DMS 273 (cell line): Measurements from ENCODE around the gene NPPC.
"Not testable (repeated sequence)": the region's sequence is repeated elsewhere in the genome, so short reads cannot be mapped to it uniquely, and the experiment has no call there.

Experiments
- DNase-seq: peaks from one replicate; lab custom pipeline; 2025; ENCODE audit not compliant: unreplicated experiment; lab: John Stamatoyannopoulos, UW

NPPC gene

GRCh38 chr2:231926180-231926741 lies at the start of gene NPPC:
Gene NPPC, minus strand, starts transcription at chr2:231926396. Its CDS starts 147 bp downstream, at chr2:231926249.
- peak; percentile 94 for DNase-seq

- no peak for DNase-seq
Observed at GRCh38 chr2:231975001-231975400, 48.8 kb upstream of the NPPC start.

DNA sequence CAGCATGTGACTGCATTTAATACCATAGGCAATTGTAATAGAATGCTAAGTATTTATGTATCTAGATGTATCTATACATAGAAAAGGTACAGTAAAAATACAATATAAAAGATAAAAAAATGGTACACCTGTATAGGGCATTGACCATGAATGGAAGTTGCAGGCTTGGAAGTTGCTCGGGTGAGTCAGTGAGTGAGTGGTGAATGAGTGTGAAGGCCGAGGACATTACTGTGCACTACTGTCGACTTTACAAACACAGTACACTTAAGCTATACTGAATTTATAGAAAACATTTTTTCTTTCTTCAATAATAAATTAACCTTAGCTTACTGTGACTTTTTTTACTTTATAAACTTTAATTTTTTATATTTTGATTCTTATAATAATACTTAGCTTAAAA lies 44.3 kb upstream of the NPPC start:
- DNase-seq: no peak

DNA sequence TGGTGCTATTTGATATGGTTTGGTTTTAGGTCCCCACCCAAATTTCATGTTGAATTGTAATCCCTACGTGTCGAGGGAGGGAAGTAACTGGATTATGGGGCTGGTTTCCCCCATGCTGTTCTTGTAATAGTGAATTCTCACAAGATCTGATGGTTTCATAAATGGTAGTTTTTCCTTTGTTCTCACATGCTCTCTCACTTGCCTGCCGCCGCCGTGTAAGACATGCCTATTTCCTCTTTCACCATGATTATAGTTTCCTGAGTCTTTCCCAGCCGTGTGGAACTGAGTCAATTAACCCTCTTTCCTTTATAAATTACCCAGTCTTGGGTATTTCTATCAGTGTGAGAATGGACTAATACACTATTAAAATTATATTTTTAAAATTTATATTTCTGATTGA lies 42.6 kb upstream of the NPPC start:
- DNase-seq: no peak

GRCh38 chr2:231966886-231967285 lies 40.7 kb upstream of the NPPC start:
- DNase-seq: no peak

GRCh38 chr2:231965102-231965501 lies 38.9 kb upstream of the NPPC start:
- DNase-seq: peak; percentile 15

DNA sequence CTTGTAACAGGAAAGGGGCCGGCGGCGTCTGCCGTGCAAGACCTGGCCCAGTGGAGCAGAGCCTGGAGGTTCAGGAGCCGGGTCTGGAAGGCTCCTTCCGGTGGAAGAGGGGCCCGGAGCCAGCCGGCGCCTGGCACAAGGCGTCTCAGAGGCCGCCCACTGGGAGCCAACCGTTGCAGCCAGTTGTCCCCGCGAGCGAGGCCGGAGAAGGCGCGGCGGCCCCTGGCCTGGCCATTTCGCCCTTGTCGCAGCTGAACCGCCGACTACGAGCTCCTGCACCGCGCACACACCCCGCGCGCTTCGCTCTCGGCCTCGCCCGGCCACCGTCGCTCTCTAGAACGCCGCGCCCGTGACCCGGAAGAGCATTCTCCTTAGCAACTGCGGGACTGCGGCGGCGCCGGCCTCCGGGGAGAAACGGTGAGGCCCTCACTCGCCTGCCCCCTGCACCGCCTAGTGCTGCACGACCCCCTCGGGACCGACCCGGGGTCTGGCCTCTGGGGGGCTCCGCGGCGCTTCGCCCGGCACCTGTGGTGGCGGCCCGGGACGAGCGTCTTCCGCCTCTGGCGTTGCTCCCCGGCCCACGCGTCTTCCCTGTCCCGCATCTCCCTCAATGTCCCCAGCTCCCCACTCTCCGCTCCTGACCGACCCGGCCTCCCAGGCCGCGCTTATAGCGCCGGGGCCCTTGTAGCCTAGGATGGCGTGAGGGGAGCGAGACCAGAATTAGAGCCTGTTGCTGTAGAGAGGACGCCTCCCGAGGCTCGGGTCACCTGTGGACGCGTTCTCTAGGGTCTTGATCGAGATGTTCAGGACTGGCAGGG lies 35.4 kb upstream of the NPPC start, which contains the start of gene DIS3L2:
TSS of gene DIS3L2 (plus strand) at position 365 of the 818 bp plus-strand sequence. CDS start 53,215 bp downstream, outside the sequence.
- DNase-seq: peak; percentile 91

DNA sequence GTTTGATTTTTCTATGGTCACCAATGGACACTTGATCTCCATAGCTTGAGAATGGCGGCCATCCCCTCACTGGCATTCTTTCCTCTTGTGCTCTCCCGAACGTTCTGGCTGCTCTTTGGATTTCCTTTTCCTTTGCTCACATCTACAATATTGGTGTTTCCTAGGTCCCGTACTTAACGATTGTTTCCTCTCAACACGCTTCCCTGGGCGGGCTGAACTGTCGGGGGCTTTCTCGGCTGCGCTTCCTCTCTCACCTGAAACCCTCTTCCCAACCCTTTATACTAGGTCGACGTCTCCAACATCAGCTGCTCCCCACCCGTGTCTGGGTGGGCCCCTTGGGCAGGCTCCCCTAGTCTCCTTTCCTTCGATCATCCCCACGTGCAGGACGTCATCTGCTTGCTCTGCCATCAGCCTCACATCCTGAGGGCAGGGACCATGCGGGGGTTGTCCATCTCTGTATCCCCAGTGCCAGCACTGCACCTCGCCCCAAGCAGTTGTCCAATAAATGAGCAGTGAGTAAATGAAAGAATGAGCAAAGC lies 34.7 kb upstream of the NPPC start:
- DNase-seq: no peak

- no peak for DNase-seq
Observed at GRCh38 chr2:231957913-231958763, 31.9 kb upstream of the NPPC start.

DNA sequence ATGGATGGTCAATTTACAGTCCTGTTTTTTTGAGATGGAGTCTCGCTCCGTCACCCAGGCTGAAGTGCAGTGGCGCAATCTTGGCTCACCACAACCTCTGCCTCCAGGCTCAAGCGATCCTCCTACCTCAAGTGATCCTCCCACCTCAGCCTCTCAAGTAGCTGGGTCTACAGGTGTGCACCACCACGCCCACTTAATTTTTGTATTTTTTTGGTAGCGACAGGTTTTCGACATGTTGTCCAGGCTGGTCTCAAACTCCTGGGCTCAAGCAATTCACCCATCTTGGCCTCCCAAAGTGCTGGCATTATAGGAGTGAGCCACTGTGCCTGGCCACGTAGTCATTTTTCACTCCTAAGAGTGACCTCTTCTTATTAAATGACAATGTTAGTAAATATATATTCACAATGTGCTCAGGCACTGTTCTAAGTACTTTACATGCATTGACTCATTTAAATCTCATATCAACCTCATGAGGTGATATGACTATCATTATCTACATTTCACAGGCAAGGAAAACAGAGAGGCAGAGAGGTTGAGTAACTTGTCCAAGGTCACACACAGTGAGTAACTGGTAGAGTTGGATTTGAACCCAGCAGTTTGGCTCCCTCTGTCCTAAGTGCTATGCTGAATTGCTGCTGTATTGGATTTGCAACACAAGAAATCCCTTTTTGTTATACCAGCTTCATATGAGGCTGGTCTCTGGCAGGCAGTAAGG lies 29.7 kb upstream of the NPPC start:
- DNase-seq: no peak

- DNase-seq: no peak
Observed at GRCh38 chr2:231951452-231952035, 25.3 kb upstream of the NPPC start.

DNA sequence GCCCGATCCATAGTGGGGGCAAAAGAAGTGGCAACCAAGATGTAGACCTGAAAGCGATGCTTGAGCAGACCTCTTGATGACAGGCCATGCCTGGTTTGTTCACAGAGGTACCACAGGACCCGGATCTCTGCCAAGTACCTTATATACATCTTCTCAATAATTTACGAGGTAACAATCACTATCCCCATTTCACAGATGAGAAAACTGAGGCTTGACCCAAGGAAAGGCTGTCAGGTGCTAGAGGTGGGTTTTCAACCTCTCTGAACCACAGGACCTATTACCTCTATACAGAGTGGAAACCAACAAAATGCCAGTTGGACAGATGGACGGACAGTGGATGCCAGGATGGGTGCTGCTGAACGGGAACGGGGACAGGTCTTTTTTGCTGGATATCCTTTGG lies 21.5 kb upstream of the NPPC start:
- no peak for DNase-seq

- not testable (repeated sequence) for DNase-seq
Observed at GRCh38 chr2:231947112-231947511, 20.9 kb upstream of the NPPC start.

GRCh38 chr2:231946241-231946814 lies 20.1 kb upstream of the NPPC start:
- no peak for DNase-seq

DNA sequence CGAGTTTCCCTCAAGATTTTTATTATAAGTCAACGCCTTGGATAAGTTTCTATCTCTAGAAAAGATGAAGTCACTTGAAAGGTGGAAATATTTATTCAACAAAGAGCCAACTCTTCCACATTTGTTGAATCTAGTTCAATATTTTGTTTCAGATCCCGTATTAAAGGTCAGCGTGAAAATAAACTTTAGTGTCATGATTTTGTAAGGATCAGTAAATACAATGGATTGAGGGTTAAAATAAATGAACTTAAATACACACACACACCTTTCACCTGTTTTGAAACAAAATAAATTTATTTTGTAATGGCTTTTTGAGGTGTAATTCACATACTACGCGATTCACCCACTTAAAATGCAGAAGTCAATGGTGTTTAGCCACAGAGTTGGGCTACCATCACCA lies 16.0 kb upstream of the NPPC start:
- DNase-seq: no peak

DNA sequence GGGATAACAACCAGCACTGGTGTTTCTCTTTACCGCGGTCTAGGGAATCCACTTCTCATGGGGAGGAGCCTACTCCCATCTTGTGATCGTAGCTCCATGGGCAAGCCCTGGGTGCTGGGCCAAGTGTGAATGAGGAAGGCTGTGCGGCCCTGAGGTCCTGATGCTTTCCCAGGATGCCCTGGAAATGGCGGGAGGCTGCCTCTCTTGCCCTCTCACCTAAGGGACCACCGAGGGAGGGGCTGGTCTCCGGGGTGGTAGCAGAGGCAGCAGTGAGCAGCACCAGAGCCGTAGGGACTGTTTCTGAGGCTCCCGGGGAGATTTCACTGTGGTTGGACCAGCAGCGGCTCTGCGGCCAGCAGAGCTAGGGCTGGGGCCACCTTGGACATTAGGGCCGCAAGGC lies 15.5 kb upstream of the NPPC start:
- DNase-seq: no peak

DNA sequence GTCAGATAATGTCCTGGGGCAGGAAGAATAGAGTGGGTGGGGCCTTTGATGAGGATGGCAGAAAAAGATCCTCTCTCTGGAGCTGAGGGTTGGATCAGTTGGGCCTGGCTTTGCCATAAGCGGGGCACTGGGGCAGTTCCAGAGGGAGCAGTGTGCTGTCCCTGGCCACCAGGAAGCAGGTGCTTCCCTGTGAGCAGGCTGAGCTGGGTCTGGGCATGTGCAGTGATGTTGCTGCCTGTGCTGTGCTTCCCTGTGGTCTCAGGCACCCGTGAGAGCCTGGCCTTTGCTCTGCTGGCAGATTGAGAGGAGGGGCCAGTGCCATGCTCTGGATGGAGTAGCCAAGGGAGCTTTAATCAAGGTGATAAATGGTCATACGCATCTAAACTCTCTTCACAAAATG lies 14.6 kb upstream of the NPPC start:
- no peak for DNase-seq

GRCh38 chr2:231939022-231939421 lies 12.8 kb upstream of the NPPC start:
- no peak for DNase-seq

GRCh38 chr2:231937057-231937456 lies 10.9 kb upstream of the NPPC start:
- DNase-seq: no peak

GRCh38 chr2:231936491-231936890 lies 10.3 kb upstream of the NPPC start:
- DNase-seq: no peak
